Natural killer cell (primary cell): ENCODE data around the gene EN2. TPM values are rescaled to one million over a fixed set of nuclear protein-coding genes. Genes with fewer than 3 reads are reported as not detected.

Experiments used
- ATAC-seq, 3 donors: fragments of 150-1000 bp in 2 of 3; fragments of 200-7000 bp in 1 of 3; cut with Tn5 transposase; 1 replicate in 1 of 3; 2 replicates in 2 of 3; pipeline ENCODE4 v1.10.0; 2021; ENCODE audit warnings: mild to moderate bottlenecking in 2 of 3, moderate library complexity in 2 of 3
- DNase-seq, 2 donors: peaks; one replicate each; pipeline versions ENCODE4 v3.0.0 to v3.0.0-alpha.2; 2013 to 2021; ENCODE audit warnings: mixed read lengths in 1 of 2
- H3K27ac ChIP-seq: one replicate; pipeline ENCODE4 v1.5.1; 2013; ENCODE audit warnings: mild to moderate bottlenecking, low read length
- H3K27me3 ChIP-seq: one replicate; pipeline ENCODE4 v1.6.1; 2013; ENCODE audit warnings: low read length; ENCODE audit not compliant: control insufficient read depth, insufficient read depth
- H3K36me3 ChIP-seq: one replicate; pipeline ENCODE4 v1.6.1; 2013; ENCODE audit warnings: low read length; ENCODE audit not compliant: control insufficient read depth, insufficient read depth
- H3K4me1 ChIP-seq: one replicate; pipeline ENCODE4 v1.6.1; 2013; ENCODE audit warnings: low read length; ENCODE audit not compliant: control insufficient read depth, insufficient read depth
- H3K4me3 ChIP-seq: one replicate; pipeline ENCODE4 v1.5.1; 2013; ENCODE audit warnings: low read length
- H3K9me3 ChIP-seq: one replicate; pipeline ENCODE4 v1.6.1; 2013; ENCODE audit warnings: low read length; ENCODE audit not compliant: control insufficient read depth, insufficient read depth
- H3K27ac Mint-ChIP-seq, 2 donors: one replicate each; pipeline ENCODE4 v1.8.0; 2022; ENCODE audit warnings: mild to moderate bottlenecking in 2 of 2, mixed read lengths in 2 of 2, moderate library complexity in 1 of 2
- H3K27me3 Mint-ChIP-seq, 2 donors: one replicate each; pipeline ENCODE4 v1.8.0; 2022; ENCODE audit warnings: low read depth in 2 of 2, mixed read lengths in 2 of 2
- H3K36me3 Mint-ChIP-seq: one replicate; pipeline ENCODE4 v1.8.0; 2022; ENCODE audit warnings: mixed read lengths
- H3K4me1 Mint-ChIP-seq, 2 donors: one replicate each; pipeline ENCODE4 v1.8.0; 2022; ENCODE audit warnings: mixed read lengths in 2 of 2
- H3K4me3 Mint-ChIP-seq: one replicate; pipeline ENCODE4 v1.8.0; 2022; ENCODE audit warnings: mild to moderate bottlenecking, moderate library complexity, mixed read lengths
- H3K9me3 Mint-ChIP-seq, 2 donors: one replicate each; pipeline ENCODE4 v1.8.0; 2022; ENCODE audit warnings: mixed read lengths in 2 of 2
- WGBS: methylation state at CpG from one replicate; pipeline ENCODE4 v1.1.7; 2013; ENCODE audit warnings: missing lambda C conversion rate; ENCODE audit not compliant: insufficient coverage; 5-methylcytosine and 5-hydroxymethylcytosine counted together
- intact Hi-C: fragments of 100-400 bp; cut with micrococcal nuclease; formaldehyde crosslinking; loops from one replicate; pipeline ENCODE4 v1.14.2; 2022
- total RNA-seq, 4 donors: library from RNA; stranded (reverse); fragments of 120-200 nt in 1 of 4; gene quantifications; one replicate each; pipeline versions ENCODE4 v1.2.3 to v1.2.4, GENCODE V29; 2013 to 2022
- TF ChIP-seq, protein P1 (sequence below): fragments of 200-600 bp; IDR thresholded peaks from one replicate; pipeline ENCODE4 v1.8.0; 2022; ENCODE audit warnings: antibody characterized with exemption

Gene EN2
- total RNA-seq, 3 donors from 2014 or later (not counting 1 experiment from before 2014, with no cell fraction given), result not detected

DNA sequence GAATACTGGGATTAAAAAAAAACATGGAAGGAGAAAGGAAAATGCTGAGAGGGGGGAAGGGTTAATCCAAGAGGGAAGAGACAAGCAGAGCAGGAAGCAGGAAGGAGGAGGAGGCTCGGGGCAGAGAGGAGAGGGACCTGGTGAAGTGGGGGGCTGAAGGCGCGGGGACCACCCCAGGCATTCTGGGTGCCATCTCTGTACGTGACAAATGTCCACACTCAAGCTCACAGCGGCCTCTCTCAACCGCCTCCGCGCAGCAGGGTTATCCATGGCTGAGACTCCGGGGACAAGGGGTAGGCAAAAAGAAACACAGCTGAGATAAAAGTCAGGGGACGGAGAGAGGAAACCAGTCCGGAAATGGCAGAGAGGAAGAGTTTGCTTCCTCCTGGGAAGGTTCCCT is 33.9 kb downstream of the EN2 start:
- 59% methylated on average over 11 of the region's 11 CpGs for WGBS
- no peaks in the 10 kb centered on the region for H3K9me3 ChIP-seq
- intact Hi-C loops, result no loop called here
- no peaks in the 10 kb centered on the region for H3K27me3 ChIP-seq
- Mint-ChIP-seq H3K4me1 (peaks cover 19 to 20% of the 10 kb centered on the region in 2 donors), H3K9me3 (no peaks in the 10 kb centered on the region), H3K27ac (peak overlapping the region; percentile 68 to 78), H3K27me3 (no peaks in the 10 kb centered on the region), H3K36me3 (no peaks in the 10 kb centered on the region), H3K4me3 (peak overlapping the region; percentile 89)
- no peak overlapping the region for H3K27ac ChIP-seq
- H3K4me1 ChIP-seq, result peaks cover 20% of the 10 kb centered on the region
- DNase-seq, result no peak
- no peak for ATAC-seq
- TF ChIP-seq, protein P1, sequence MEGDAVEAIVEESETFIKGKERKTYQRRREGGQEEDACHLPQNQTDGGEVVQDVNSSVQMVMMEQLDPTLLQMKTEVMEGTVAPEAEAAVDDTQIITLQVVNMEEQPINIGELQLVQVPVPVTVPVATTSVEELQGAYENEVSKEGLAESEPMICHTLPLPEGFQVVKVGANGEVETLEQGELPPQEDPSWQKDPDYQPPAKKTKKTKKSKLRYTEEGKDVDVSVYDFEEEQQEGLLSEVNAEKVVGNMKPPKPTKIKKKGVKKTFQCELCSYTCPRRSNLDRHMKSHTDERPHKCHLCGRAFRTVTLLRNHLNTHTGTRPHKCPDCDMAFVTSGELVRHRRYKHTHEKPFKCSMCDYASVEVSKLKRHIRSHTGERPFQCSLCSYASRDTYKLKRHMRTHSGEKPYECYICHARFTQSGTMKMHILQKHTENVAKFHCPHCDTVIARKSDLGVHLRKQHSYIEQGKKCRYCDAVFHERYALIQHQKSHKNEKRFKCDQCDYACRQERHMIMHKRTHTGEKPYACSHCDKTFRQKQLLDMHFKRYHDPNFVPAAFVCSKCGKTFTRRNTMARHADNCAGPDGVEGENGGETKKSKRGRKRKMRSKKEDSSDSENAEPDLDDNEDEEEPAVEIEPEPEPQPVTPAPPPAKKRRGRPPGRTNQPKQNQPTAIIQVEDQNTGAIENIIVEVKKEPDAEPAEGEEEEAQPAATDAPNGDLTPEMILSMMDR, result no peak
- H3K4me3 ChIP-seq, result no peak overlapping the region
- no peaks in the 10 kb centered on the region for H3K36me3 ChIP-seq

DNA sequence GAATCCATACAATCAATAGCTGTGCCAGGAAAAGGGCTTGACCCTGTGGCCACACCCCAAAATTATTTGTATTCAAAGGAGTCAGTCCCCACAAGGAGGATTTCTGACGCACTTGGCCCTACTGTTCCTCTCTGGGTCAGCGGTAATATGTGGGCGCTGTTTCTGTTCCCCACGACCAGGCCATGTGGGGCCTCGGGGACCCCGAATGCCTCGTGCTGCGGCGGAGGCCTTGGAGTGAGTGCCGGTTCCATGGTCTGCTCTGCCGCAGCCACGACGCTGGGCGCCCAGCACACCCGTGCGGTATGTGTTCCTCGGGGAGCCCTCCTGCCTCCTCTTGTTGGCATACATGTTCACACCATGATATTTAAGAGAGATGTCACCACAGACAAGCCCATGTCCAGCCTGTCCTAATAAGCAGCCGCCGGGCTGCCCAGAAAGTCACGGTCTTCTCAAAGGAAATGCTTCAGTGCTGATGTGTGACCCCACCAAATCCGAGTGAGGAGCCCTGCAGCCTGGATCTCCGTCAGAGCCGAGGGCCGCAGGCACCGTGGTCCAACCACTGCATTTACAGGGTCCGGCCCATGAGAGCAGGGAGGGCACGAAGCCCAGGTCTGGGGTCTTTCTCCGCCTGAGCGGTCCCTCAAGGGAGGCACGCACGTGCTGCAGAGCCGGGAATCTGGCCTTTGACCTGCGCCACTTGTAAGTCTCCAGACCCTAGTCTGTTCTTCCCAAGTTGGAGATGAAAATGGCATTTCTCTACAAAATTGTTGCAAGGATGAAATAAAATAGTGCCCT is 36.0 kb downstream of the EN2 start:
- no peaks in the 10 kb centered on the region for H3K9me3 Mint-ChIP-seq
- H3K27ac Mint-ChIP-seq, result no peak overlapping the region
- H3K4me3 Mint-ChIP-seq, result no peak overlapping the region
- H3K36me3 Mint-ChIP-seq, result no peaks in the 10 kb centered on the region
- H3K4me1 Mint-ChIP-seq, result peaks cover 19 to 20% of the 10 kb centered on the region in 2 donors
- intact Hi-C loops, result no loop called here
- H3K9me3 ChIP-seq, result no peaks in the 10 kb centered on the region
- 88% methylated on average over 33 of the region's 33 CpGs for WGBS
- no peaks in the 10 kb centered on the region for H3K36me3 ChIP-seq
- H3K4me1 ChIP-seq, result peaks cover 20% of the 10 kb centered on the region
- H3K27me3 Mint-ChIP-seq, result peaks cover 3 to 13% of the 10 kb centered on the region in 2 donors
- TF ChIP-seq, protein P1, result no peak
- no peak overlapping the region for H3K27ac ChIP-seq
- no peak for ATAC-seq
- H3K4me3 ChIP-seq, result no peak overlapping the region
- no peaks in the 10 kb centered on the region for H3K27me3 ChIP-seq
- no peak for DNase-seq

DNA sequence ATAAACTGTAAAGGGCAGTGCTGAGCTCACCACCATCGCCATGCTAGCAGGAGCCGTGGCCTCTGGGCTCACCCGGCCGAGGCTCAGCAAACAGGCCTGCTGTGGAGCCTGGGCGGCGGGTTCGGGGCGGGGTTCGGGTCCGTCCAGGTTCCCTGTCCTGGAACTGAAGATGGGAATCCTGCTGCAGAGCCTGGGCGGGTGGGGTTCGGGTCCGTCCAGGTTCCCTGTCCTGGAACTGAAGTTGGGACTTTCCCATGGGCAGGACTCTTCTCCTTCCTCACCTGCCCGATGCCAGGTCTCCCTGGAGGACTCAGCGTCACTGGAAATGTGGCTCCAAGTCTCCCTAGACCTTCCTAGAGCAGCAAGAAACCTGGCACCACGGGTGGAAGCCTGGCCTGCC is 36.6 kb downstream of the EN2 start:
- intact Hi-C loops, result no loop called here
- Histone ChIP-seq H3K27ac (no peak overlapping the region), H3K4me1 (peaks cover 20% of the 10 kb centered on the region), H3K36me3 (no peaks in the 10 kb centered on the region), H3K9me3 (no peaks in the 10 kb centered on the region), H3K4me3 (no peak overlapping the region), H3K27me3 (no peaks in the 10 kb centered on the region)
- Mint-ChIP-seq H3K27ac (no peak overlapping the region), H3K4me3 (no peak overlapping the region), H3K36me3 (no peaks in the 10 kb centered on the region), H3K27me3 (peaks cover 9 to 19% of the 10 kb centered on the region in 2 donors), H3K9me3 (no peaks in the 10 kb centered on the region), H3K4me1 (peaks cover 19 to 20% of the 10 kb centered on the region in 2 donors)
- WGBS, result 89% methylated on average over 16 of the region's 16 CpGs
- DNase-seq (no peak), ATAC-seq (no peak)
- TF ChIP-seq, protein P1, result no peak
